PC-3 (cell line): ENCODE results near the gene SPC24. TPM values are rescaled to one million over a fixed set of nuclear protein-coding genes. Genes with fewer than 3 reads are reported as not detected.

Experiments
- ATAC-seq: fragments of 200-7000 bp; cut with Tn5 transposase; 2 replicates; pipeline ENCODE4 v1.9.1; 2020; ENCODE audit warnings: mild to moderate bottlenecking, moderate library complexity
- BruUV-seq: library from RNA; stranded (reverse); fragments of 400-500 nt; replicated peaks from 2 replicates; lab custom pipeline; 2021; lab: Mats Ljungman, UMichigan
- CTCF ChIA-PET: fragments of 300-600 bp; sonication (Branson Sonifier 250); formaldehyde crosslinking; loops from one replicate; lab custom pipeline; 2022; ENCODE audit warnings: antibody characterized with exemption; lab: Charles Lee
- POLR2A ChIA-PET: fragments of 300-600 bp; sonication (Branson Sonifier 250); formaldehyde crosslinking; loops from one replicate; lab custom pipeline; 2022; ENCODE audit warnings: antibody characterized with exemption; ENCODE audit not compliant: unreplicated experiment; lab: Charles Lee
- DNase-seq: peaks from one replicate; pipeline ENCODE4 v3.0.0-alpha.2; 2015
- H2AFZ ChIP-seq: fragments of 300-600 bp; sonication (generic); 2 replicates; pipeline ENCODE4 v1.6.0; 2016; ENCODE audit warnings: antibody characterized with exemption, low read length
- H3F3A ChIP-seq: fragments of 300-600 bp; sonication (generic); one replicate; pipeline ENCODE4 v1.6.0; 2017; ENCODE audit warnings: antibody characterized with exemption, low read length, control low read depth, mild to moderate bottlenecking; ENCODE audit not compliant: unreplicated experiment
- H3K27ac ChIP-seq: fragments of 300-600 bp; sonication (generic); 2 replicates; pipeline ENCODE4 v1.5.1; 2016; ENCODE audit warnings: mild to moderate bottlenecking, low read length
- H3K27me3 ChIP-seq: fragments of 300-600 bp; sonication (generic); 2 replicates; pipeline ENCODE4 v1.6.1; 2016; ENCODE audit warnings: low read length, mixed read lengths
- H3K36me3 ChIP-seq: fragments of 300-600 bp; sonication (generic); 2 replicates; pipeline ENCODE4 v1.6.1; 2016; ENCODE audit warnings: low read depth, mixed run types, low read length, mixed read lengths
- H3K4me1 ChIP-seq: fragments of 300-600 bp; sonication (generic); 2 replicates; pipeline ENCODE4 v1.5.1; 2016; ENCODE audit warnings: low read length; ENCODE audit not compliant: insufficient read depth
- H3K4me2 ChIP-seq: fragments of 300-600 bp; sonication (generic); 2 replicates; pipeline ENCODE4 v1.6.0; 2016; ENCODE audit warnings: low read length
- H3K4me3 ChIP-seq: fragments of 300-600 bp; sonication (generic); 2 replicates; pipeline ENCODE4 v1.5.1; 2016; ENCODE audit warnings: mild to moderate bottlenecking, low read length, mixed read lengths
- H3K79me2 ChIP-seq: fragments of 300-600 bp; sonication (generic); 2 replicates; pipeline ENCODE4 v1.6.1; 2017; ENCODE audit warnings: low read length, mixed read lengths
- H3K9ac ChIP-seq: fragments of 300-600 bp; sonication (generic); 2 replicates; pipeline ENCODE4 v1.6.0; 2016; ENCODE audit warnings: mild to moderate bottlenecking, low read length
- H3K9me2 ChIP-seq: fragments of 300-600 bp; sonication (generic); replicated peaks from 2 replicates; pipeline ENCODE4 v1.6.1; 2016; ENCODE audit warnings: mixed run types, low read length, mixed read lengths
- H3K9me3 ChIP-seq: fragments of 300-600 bp; sonication (generic); 2 replicates; pipeline ENCODE4 v1.6.1; 2016; ENCODE audit warnings: low read length, mixed read lengths
- H4K20me1 ChIP-seq: fragments of 300-600 bp; sonication (generic); 2 replicates; pipeline ENCODE4 v1.6.1; 2016; ENCODE audit warnings: low read length, mixed read lengths
- CTCF ChIP-seq: fragments of 300-600 bp; sonication (generic); conservative IDR thresholded peaks from 2 replicates; pipeline ENCODE4 v1.5.1; 2017; ENCODE audit warnings: antibody characterized with exemption, low read depth, mild to moderate bottlenecking, low read length
- EZH2 ChIP-seq: fragments of 300-600 bp; sonication (generic); IDR thresholded peaks from one replicate; pipeline ENCODE4 v1.6.1; 2017; ENCODE audit warnings: antibody characterized with exemption, mild to moderate bottlenecking, low read length; ENCODE audit not compliant: unreplicated experiment
- EZH2phosphoT487 ChIP-seq: fragments of 300-600 bp; sonication (generic); IDR thresholded peaks from 2 replicates; pipeline ENCODE4 v1.6.1; 2018; ENCODE audit warnings: mild to moderate bottlenecking, antibody characterized with exemption, low read length, borderline replicate concordance
- intact Hi-C: fragments of 100-400 bp; cut with micrococcal nuclease; formaldehyde crosslinking; loops from 2 replicates; pipeline ENCODE4 v1.9.0; 2023
- total RNA-seq: library from RNA; depleted of rRNA; stranded (reverse); fragments of >200 nt; gene quantifications from 2 replicates; pipeline ENCODE4 v1.2.3, GENCODE V29; 2014

The SPC24 gene
- total RNA-seq, 1 experiment from 2014 or later, result 142 TPM

GRCh38 chr19:11190501-11190900 is 34.9 kb upstream of the SPC24 start:
- Histone ChIP-seq H3K9me3 (no peaks in the 10 kb centered on the region), H3K9me2 (no peaks in the 10 kb centered on the region), H3K36me3 (peaks cover 22% of the 10 kb centered on the region), H3F3A (no peaks in the 10 kb centered on the region), H3K4me2 (no peak overlapping the region), H2AFZ (no peak overlapping the region), H3K27me3 (no peaks in the 10 kb centered on the region), H3K4me3 (no peak overlapping the region), H3K4me1 (peaks cover 5% of the 10 kb centered on the region; the same call in 1 of the 2 replicates), H3K79me2 (peaks cover 3% of the 10 kb centered on the region), H3K27ac (no peak overlapping the region), H3K9ac (no peak overlapping the region), H4K20me1 (no peaks in the 10 kb centered on the region)
- DNase-seq (no peak), ATAC-seq (no peak)
- no TSS peak for BruUV-seq
- ChIA-PET CTCF (no interaction called here), POLR2A (no interaction called here)
- intact Hi-C loops, result no loop called here
- no peak for TF ChIP-seq EZH2phosphoT487
- TF ChIP-seq EZH2, result no peak
- TF ChIP-seq CTCF, result no peak

DNA sequence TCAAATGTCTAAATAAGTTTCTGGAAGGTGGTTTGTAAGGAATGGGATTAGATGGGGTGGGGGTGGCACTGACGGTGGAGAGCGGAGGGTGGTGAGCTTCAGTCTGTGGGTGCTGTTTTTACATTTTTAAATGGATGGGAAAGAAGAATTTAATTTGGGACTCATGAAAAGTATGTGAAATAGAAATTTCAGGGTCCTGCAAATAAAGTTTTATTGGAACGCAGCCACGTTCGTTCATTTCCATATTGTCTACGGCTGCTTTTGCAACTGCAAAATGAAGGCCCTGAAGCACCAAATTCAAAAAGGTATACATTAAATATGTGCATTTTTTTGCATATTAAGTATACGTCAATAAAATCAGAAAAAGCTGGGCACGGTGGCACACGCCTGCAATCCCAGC is 31.9 kb upstream of the SPC24 start:
- BruUV-seq, result no TSS peak
- H3K9ac ChIP-seq, result no peak overlapping the region

More for the DNA sequence above, 31.9 kb upstream of the SPC24 start:
- ATAC-seq (no peak), DNase-seq (no peak)
- Histone ChIP-seq H3K9me3 (no peaks in the 10 kb centered on the region), H4K20me1 (no peaks in the 10 kb centered on the region), H3K4me1 (no peaks in the 10 kb centered on the region), H3K4me2 (no peak overlapping the region), H3K4me3 (no peak overlapping the region), H3K79me2 (no peaks in the 10 kb centered on the region), H3F3A (no peaks in the 10 kb centered on the region), H3K27ac (no peak overlapping the region), H3K36me3 (peaks cover 18% of the 10 kb centered on the region), H3K9me2 (no peaks in the 10 kb centered on the region), H3K27me3 (no peaks in the 10 kb centered on the region), H2AFZ (no peak overlapping the region)
- intact Hi-C loops, result no loop called here
- TF ChIP-seq EZH2phosphoT487 (no peak), CTCF (no peak), EZH2 (no peak)
- POLR2A ChIA-PET, result no interaction called here
- CTCF ChIA-PET, result interaction anchor here (0.6 kb wide), 1 partner anchor 16 kb away, joined by 3 read pairs; no protein-coding TSS in a partner anchor
